Measurements from ENCODE around the gene CLIP1.

Gene CLIP1

DNA sequence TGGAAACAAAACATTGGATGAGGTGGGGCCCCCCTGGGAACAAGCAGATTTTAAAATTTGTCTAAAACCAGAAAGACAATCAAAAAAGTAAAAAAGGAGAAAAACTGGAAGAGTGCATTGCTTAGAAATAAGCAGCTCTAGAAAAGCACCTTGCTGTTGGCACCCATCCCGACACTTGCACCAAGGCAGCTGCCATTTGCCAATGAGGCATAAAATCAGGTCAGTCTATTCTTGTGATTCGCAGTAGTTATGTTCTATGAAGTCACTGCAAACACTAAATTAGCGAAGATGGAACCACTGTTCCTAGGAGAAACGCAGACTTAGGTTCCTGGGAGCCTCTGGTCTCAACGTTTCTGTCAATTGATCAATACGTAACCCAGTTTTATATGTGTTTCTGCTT is 172.4 kb downstream of the CLIP1 start:
- no peak for DNase-seq (ENCODE audit: low read depth in 2 of 2)

GRCh38 chr12:122245553-122245952 is 176.9 kb downstream of the CLIP1 start:
- DNase-seq (ENCODE audit: low read depth in 2 of 2): no peak

GRCh38 chr12:122244565-122245371 is 177.7 kb downstream of the CLIP1 start:
- no peak for DNase-seq (ENCODE audit: low read depth in 2 of 2)

GRCh38 chr12:122243965-122244364 is 178.5 kb downstream of the CLIP1 start:
- no peak for DNase-seq (ENCODE audit: low read depth in 2 of 2)

- DNase-seq (ENCODE audit: low read depth in 2 of 2): no peak
Observed at GRCh38 chr12:122238861-122239260, 183.6 kb downstream of the CLIP1 start.

DNA sequence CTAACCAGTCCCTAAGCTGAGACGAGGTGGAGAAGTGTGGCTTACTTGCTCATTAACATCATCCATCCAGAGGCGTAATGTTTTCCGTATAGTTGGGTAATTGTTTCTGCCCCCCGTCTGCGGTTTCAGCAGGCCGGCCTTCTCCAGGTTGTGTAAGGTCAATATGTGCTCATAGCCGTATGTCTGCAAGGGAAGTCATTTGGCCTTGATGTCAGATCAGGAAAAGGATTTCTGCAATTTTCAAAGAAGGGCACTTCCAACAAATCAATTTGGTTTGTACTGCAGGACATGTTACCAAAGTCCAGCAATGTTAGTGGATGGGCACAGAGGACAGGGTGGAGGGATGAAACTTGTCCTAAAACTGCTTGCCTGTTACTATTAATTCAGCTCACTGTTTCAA is 186.7 kb downstream of the CLIP1 start:
- DNase-seq (ENCODE audit: low read depth in 2 of 2): no peak

GRCh38 chr12:122232691-122233090 is 189.8 kb downstream of the CLIP1 start:
- DNase-seq (ENCODE audit: low read depth in 2 of 2): no peak

GRCh38 chr12:122230798-122231197 is 191.7 kb downstream of the CLIP1 start:
- no peak for DNase-seq (ENCODE audit: low read depth in 2 of 2)

DNA sequence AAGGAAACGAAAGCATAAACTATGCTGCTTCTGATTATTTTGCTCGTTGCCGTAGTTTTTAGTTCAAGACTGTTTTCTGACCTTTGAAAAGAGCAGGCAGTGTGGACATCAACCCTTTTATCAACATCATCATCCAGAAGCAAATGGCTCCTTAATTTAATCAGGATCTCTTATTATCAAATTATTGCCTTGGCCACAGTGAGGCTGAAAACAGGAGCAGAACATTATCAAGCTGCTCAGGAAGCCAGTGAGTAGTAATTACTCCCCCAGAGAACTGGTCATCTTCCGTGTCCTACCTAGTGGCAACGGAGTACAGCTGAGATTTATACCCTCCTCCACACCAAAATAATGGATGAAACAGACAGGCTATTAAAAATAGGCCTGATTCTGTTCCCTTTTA is 194.4 kb downstream of the CLIP1 start:
- DNase-seq (ENCODE audit: low read depth in 2 of 2): no peak

GRCh38 chr12:122227341-122227740 is 195.1 kb downstream of the CLIP1 start:
- DNase-seq (ENCODE audit: low read depth in 2 of 2): peak in 1 of 2 donors; percentile 38

DNA sequence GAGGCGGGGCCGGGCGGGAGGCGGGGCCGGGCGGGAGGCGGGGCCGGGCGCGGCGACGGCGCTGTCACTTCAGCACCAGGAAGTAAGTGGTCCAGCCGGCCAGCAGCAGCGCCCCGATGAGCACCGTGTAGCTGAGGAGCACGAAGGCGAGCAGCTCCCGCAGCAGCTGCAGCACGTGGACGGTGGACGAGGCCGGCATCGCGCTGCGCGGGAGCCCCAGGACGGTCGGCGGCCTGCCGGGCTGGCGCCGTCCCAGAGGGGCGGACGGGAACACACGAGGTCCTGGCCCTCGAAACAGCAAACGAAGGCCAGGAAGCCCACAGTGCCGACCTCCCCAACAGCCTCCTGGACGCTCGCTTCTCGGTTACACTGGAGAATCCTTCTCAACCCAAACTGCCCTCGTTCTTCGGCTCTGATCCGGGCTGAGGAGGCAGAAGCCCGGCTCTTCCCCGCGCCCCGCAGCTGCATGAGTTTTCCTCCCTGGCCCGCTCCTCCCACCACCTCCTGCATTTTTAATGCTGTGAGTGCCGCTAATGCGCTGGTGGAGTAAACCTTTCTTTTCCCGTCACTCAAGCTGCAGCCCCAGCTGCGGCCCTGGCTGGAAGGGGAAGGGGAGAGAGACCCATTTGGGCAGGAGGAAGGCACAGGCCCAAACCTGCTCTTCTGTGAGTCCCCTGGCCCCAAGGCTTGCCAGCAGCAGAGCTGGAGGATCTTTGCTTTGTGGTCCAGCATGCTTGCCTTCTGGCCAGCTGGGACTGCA is 195.9 kb downstream of the CLIP1 start:
- no peak for DNase-seq (ENCODE audit: low read depth in 2 of 2)

DNA sequence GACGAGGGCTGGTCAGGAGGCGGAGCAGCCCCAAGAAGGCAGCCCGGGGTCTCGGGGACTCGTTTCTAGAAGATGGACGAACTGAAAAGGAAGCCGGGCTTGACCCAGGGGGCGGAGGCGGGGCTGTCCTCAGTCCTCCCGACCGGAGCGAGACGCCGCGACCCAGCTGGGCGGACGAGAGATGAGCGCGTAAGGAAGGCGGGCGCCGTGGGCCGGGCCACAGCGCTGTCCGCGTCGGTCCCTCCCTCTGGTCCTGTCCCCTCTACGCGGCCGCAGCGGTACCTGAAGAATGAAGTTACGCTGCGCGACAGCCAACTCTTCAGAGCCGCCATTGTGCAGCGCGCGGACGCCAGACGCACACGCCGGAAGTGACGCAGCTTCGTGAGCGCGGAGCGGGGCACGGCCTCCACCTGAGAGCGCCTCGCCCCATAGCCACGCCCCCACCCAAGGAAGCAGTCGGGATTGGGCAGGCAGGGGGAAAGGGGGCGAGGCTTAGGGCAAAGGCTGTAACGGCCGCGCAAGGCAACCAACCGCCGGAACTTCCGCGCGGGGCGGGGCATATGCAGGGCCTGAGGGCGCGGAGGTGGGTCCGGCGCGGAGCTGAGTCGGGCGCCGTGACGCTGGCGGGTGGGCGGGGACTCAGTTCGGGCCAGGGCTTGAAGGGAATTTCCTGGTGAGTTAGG is 196.6 kb downstream of the CLIP1 start, which contains the start of gene DIABLO:
Gene DIABLO (minus strand): TSS at position 370 of the 683 bp plus-strand sequence. CDS start 38 bp downstream, at position 332.
- DNase-seq (ENCODE audit: low read depth in 2 of 2): peak; percentile 99 to 100
